Measurements from ENCODE around the gene PRELID1.

Gene PRELID1

GRCh38 chr5:177312649-177313181, 9.1 kb downstream of the PRELID1 start:
- DNase-seq (ENCODE audit: low read depth, low spot score): peak; percentile 20
- no peak for TF ChIP-seq CTCF (IDR thresholded peaks at IDR 0.05; ENCODE audit: low read depth, low read length)
- in situ Hi-C loops (cut with HindIII; ENCODE audit: low sequenced_read_pairs): no loop called here
- H3K4me3 ChIP-seq (ENCODE audit: low read depth, low read length): peak overlapping the region; percentile 32

GRCh38 chr5:177313561-177314259, 10.1 kb downstream of the PRELID1 start:
- TF ChIP-seq CTCF (IDR thresholded peaks at IDR 0.05; ENCODE audit: low read depth, low read length): no peak
- no peak for DNase-seq (ENCODE audit: low read depth, low spot score)
- in situ Hi-C loops (cut with HindIII; ENCODE audit: low sequenced_read_pairs): no loop called here
- H3K4me3 ChIP-seq (ENCODE audit: low read depth, low read length): no peak overlapping the region

- no peak for TF ChIP-seq CTCF (IDR thresholded peaks at IDR 0.05; ENCODE audit: low read depth, low read length)
- DNase-seq (ENCODE audit: low read depth, low spot score): no peak
- in situ Hi-C loops (cut with HindIII; ENCODE audit: low sequenced_read_pairs): no loop called here
These were observed 11.1 kb downstream of the PRELID1 start for GRCh38 chr5:177314376-177315342.

GRCh38 chr5:177315411-177315810, 11.8 kb downstream of the PRELID1 start:
- TF ChIP-seq CTCF (IDR thresholded peaks at IDR 0.05; ENCODE audit: low read depth, low read length): no peak
- DNase-seq (ENCODE audit: low read depth, low spot score): no peak
- in situ Hi-C loops (cut with HindIII; ENCODE audit: low sequenced_read_pairs): no loop called here

More at GRCh38 chr5:177314376-177315342, 11.1 kb downstream of the PRELID1 start:
- no peak overlapping the region for H3K4me3 ChIP-seq (ENCODE audit: low read depth, low read length)

GRCh38 chr5:177316005-177316404, 12.4 kb downstream of the PRELID1 start:
- no peak for DNase-seq (ENCODE audit: low read depth, low spot score)
- no peak overlapping the region for H3K4me3 ChIP-seq (ENCODE audit: low read depth, low read length)
- in situ Hi-C loops (cut with HindIII; ENCODE audit: low sequenced_read_pairs): no loop called here
- TF ChIP-seq CTCF (IDR thresholded peaks at IDR 0.05; ENCODE audit: low read depth, low read length): no peak

More at GRCh38 chr5:177315411-177315810, 11.8 kb downstream of the PRELID1 start:
- H3K4me3 ChIP-seq (ENCODE audit: low read depth, low read length): no peak overlapping the region

- peak; percentile 90 for TF ChIP-seq CTCF (IDR thresholded peaks at IDR 0.05; ENCODE audit: low read depth, low read length)
- H3K4me3 ChIP-seq (ENCODE audit: low read depth, low read length): no peak overlapping the region
- in situ Hi-C loops (cut with HindIII; ENCODE audit: low sequenced_read_pairs): no loop called here
These were observed 14.4 kb downstream of the PRELID1 start for GRCh38 chr5:177317959-177318377.

More at GRCh38 chr5:177317959-177318377, 14.4 kb downstream of the PRELID1 start:
- DNase-seq (ENCODE audit: low read depth, low spot score): peak; percentile 80

All from astrocyte of the spinal cord (primary cell).